NCI-H187 treated with DMSO at 0.1 percent for 48 hours (cell line): ENCODE data around the gene ANTKMT.
A peak's percentile ranks its signal among the peaks of the same experiment; 100 is the strongest.
"Not testable (repeated sequence)": the region's sequence is repeated elsewhere in the genome, so short reads cannot be mapped to it uniquely, and the experiment has no call there.

Source experiments
- DNase-seq: peaks from one replicate; lab custom pipeline; 2025; lab: John Stamatoyannopoulos, UW

ANTKMT gene

GRCh38 chr16:681746-682427, 39.1 kb upstream of the ANTKMT start:
- DNase-seq: no peak

- no peak for DNase-seq
These were observed 38.2 kb upstream of the ANTKMT start for GRCh38 chr16:682493-683395.

GRCh38 chr16:683396-684070, 37.4 kb upstream of the ANTKMT start:
- DNase-seq: no peak

- peak; percentile 82 for DNase-seq
These were observed 36.7 kb upstream of the ANTKMT start, which contains the start of gene JMJD8 for GRCh38 chr16:684071-684794. JMJD8 (minus strand) TSS chr16:684334; CDS start chr16:684319, 15 bp downstream.

DNA sequence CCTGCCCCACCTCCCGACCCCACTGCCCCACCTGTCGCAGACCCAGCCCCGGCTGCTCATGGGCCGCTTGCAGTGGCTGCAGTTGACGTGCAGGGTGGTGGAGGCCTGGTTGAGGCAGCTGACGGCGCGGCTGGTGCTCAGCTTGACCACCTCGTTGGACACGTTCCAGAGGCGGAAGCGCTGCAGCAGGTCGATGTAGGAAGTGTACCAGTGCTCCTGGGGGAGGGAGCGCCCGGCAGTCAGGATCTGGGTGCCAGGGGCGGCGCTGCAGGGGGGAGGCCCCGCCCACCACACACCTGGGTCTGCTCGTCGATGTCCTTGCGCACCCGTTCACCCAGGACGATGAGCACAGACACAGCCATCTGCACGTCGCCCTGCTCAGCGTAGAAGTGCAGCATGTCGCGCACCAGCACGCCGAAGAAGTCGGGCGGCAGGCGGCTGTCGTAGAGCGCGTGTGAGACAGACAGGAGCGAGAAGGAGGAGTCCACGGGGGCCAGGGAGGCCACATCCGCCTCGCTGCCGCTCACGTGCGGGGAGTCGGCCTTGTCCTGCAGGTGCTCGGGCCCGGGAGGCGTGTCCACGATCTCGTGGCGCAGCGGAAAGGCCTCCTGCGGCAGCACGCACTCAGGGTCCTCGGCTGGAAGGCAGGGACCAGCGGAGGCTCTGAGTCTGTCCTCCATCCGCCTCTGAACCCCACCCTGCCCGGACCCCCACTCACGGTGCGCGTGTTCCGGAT, 35.8 kb upstream of the ANTKMT start:
- peak; percentile 38 for DNase-seq

DNA sequence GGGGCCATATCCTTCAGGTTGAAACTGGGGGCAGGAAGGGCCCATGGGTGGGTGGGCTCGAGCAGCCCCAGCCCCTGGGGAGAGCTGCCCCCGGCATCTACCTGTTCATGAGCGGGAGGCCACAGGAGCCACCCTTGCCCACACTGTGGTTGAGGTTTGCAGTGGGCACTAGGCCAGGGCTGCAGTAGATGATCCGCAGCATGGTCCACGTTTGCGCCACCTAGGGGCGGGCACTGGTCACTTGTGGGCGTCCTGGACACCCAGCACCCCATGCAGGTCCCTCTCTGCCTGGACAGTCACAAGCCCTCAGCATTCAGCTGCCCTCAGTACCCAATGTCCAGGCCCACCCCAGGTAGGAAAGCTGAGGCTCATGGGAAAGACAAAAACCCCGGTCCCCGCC, 35.0 kb upstream of the ANTKMT start:
- no peak for DNase-seq

GRCh38 chr16:686459-687260, 34.3 kb upstream of the ANTKMT start:
- DNase-seq: no peak

DNA sequence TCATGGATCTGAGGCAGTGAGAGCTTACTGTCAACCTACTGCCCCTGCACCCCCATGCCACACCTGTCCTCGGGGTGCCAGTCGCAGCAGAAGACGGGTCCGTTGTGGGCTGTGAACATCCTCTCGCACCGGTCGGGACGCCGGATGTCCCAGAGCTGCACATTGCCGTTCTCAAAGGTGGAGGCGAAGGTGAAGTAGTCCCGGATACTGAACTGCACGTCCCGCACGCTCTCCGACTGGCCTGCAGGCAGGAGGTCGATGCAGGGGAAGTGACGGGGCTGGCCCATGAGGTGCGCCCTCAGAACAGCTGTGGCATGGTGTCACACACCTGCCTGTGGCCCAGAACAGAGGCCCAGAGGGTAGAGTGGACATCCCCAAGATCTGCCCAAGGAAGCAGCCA, 33.4 kb upstream of the ANTKMT start:
- no peak for DNase-seq

DNA sequence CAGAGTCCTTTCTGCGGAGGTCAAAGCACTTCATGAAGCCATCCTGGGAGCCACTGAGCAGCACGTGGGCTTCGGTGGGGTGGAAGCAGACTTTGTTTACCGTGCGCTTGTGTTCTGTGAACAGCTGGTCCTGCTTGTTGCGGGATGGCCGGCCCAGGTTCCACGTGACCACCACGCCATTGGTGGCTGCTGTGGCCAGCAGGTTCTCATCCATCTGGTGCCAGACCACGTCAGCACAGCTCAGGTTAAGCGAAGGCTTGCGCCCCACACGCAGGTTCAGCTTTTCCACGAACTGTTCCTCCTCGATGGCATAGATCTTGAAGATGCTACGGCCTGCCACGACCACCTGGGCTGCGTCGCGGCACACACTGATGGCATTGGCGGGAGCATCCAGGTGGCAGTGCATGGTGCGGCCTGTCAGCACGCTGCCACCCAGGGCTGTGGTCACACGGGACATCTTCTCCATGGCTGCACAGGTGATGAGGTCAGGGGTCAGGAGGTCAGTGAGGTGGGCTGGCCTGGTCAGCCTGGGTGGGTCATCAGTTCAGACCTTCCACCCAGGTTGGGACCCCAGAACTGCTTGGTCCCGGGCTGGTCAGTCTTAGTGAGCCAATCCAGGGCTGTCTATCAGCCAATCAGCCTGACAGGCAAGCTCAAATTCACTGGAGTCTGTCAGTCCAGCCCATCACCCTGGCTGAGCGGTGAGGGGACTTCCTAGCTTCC, 31.6 kb upstream of the ANTKMT start:
- DNase-seq: no peak

GRCh38 chr16:691242-691641, 29.7 kb upstream of the ANTKMT start:
- DNase-seq: not testable (repeated sequence)

DNA sequence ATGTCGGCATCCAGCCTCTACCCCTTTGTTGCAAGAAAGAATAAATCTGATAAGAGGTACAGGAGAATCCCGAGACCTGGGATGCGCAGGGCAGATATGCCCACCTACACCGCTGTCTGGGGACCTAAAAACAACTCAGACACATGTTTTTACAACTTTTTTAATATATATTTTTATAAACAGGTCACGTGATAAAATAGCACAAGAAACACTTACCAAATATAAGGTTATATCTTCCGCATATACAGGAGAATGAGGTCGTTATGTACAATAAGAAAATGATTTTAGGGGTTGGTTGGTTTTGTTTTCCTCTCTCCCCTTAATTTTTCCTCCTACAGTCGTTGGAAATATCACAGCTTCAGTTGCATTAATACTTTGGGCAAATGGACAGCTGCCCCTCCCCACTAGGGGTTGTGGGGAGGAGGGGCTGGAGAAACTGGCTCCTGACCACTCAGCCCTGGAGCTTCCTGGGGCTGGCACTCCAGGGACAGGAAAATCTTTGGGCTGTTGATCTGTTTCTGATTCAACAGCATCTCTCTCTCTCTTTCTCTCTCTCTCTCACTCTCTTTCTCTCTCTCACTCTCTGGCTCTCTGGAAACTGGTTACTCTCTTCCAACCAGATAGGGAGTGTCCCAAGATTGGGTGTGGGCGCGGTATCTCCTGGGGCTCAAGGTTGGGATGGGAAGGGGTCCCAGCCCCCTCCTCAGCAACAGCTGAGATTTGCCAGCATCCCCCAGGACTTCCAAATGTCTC, 28.4 kb upstream of the ANTKMT start:
- DNase-seq: no peak

- no peak for DNase-seq
These were observed 27.6 kb upstream of the ANTKMT start for GRCh38 chr16:693364-693763.

GRCh38 chr16:693766-694165, 27.2 kb upstream of the ANTKMT start:
- no peak for DNase-seq

DNA sequence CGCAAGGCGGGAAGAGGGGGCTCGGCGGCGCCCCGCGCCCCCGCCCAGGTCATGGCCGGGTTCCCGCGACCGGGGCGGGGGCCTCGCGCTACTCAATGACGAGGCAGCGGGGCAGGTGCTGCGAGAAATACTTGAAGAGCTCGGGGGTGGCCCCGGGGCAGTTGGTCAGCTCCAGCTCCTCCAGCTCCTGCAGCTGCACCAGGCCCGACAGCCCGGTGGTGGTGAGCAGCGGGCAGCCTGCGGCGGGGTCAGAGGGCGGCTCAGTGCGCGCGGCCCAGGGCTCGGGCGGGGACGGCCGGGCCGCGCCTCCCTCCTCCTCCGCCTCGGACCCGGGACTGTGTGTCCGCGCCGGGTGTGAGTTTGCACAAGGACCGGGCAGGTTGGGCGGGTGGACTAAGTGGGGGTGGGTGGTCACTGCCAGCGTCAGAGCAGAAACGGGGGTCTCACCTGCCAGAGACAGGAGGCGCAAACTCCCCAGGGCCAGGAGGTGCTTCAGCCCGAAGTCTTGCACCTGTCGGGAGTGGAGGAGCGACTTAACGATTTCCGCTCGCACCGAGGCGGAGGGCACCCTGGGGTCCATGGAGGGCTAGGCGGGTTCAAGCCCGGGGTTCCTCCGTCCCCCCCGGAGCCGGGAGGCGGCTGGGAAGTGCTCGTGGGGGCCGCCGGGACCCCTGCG, 26.6 kb upstream of the ANTKMT start:
- DNase-seq: no peak

GRCh38 chr16:694863-695354, 26.0 kb upstream of the ANTKMT start:
- DNase-seq: no peak

- DNase-seq: peak; percentile 93
These were observed 25.4 kb upstream of the ANTKMT start for GRCh38 chr16:695355-696089.

DNA sequence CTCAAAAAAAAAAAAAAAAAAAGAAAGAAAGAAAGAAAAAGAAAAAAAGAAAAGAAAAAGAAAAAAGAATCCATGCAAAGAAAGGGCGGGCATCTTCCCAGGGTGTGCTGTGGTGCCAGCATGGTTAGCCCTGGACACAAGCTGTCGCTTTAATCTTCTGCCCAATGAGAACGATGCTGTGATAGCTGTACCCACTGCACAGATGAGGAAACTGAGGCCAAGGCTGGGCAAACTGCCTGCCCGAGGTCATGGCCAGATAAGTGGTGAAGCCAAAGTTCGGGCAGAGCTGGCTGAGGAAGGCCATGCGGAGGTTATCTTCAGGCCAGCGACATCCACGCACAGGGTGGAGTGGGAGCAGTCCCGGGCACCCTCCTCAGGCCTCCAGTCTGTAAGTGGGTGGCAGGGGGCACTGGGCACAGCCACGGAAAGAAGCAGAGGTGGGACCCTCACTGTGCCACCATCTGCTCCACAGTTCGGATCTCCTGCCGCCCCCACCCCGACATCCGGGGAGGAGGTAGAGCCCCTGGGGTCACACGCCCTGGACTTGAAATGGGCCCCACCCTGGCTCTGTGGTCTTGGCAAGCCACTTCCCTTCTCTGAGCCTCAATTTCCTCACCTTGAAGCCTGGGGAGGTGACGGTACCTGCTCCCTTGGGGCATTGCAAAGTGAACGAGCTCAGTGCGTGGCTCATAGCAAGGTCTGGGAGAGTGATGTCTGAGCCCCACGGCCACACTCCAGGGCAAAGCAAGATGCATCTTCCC, 21.9 kb upstream of the ANTKMT start:
- no peak for DNase-seq
